H54 (cell line): ENCODE data around the gene LGMN.
A peak's percentile ranks its signal among the peaks of the same experiment; 100 is the strongest.
"Not testable (repeated sequence)": the region's sequence is repeated elsewhere in the genome, so short reads cannot be mapped to it uniquely, and the experiment has no call there.

Experiments
- DNase-seq: peaks from one replicate; pipeline ENCODE4 v3.0.0; 2011; ENCODE audit warnings: low spot score, mixed read lengths; ENCODE audit not compliant: insufficient read length
- FAIRE-seq: peaks from 3 replicates; lab custom pipeline; 2011; peaks lifted over from hg19 to GRCh38; lab: Jason Lieb, UNC
- POLR2A ChIP-seq: IDR thresholded peaks from 2 replicates; pipeline ENCODE4 v1.6.1; 2011; ENCODE audit warnings: low read depth, mild to moderate bottlenecking, low read length

The LGMN gene

GRCh38 chr14:92748259-92749016 is at the start of gene LGMN:
Gene LGMN, minus strand, starts transcription at chr14:92748627. Its CDS starts 15,841 bp downstream, at chr14:92732786.
- peak; percentile 94 for DNase-seq
- TF ChIP-seq POLR2A, result peak; percentile 94
- peak; percentile 93 for FAIRE-seq

- FAIRE-seq (no peak), DNase-seq (no peak)
- TF ChIP-seq POLR2A, result no peak
Observed at GRCh38 chr14:92794961-92795360, 46.5 kb upstream of the LGMN start.

- no peak for DNase-seq
- no peak for FAIRE-seq
- TF ChIP-seq POLR2A, result no peak
Observed at GRCh38 chr14:92794547-92794941, 46.1 kb upstream of the LGMN start.

- FAIRE-seq, result peak; percentile 99
- peak; percentile 90 for DNase-seq
- peak; percentile 54 for TF ChIP-seq POLR2A
Observed at GRCh38 chr14:92793709-92794546, 45.5 kb upstream of the LGMN start, which contains the start of gene GOLGA5. Gene GOLGA5, plus strand, starts transcription at chr14:92794305. Its CDS starts 3,133 bp downstream, at chr14:92797438.

GRCh38 chr14:92792885-92793284 is 44.5 kb upstream of the LGMN start:
- DNase-seq (no peak), FAIRE-seq (peak; percentile 52)
- TF ChIP-seq POLR2A, result no peak

GRCh38 chr14:92789457-92790089 is 41.1 kb upstream of the LGMN start:
- FAIRE-seq, result no peak
- no peak for TF ChIP-seq POLR2A
- no peak for DNase-seq

- FAIRE-seq, result no peak
- no peak for TF ChIP-seq POLR2A
Observed at GRCh38 chr14:92787554-92787953, 39.1 kb upstream of the LGMN start.

GRCh38 chr14:92786427-92786756 is 38.0 kb upstream of the LGMN start:
- TF ChIP-seq POLR2A, result no peak
- FAIRE-seq (no peak), DNase-seq (no peak)

More at GRCh38 chr14:92787554-92787953, 39.1 kb upstream of the LGMN start:
- no peak for DNase-seq

- DNase-seq (peak; percentile 35), FAIRE-seq (peak; percentile 97)
Observed at GRCh38 chr14:92785667-92786426, 37.4 kb upstream of the LGMN start.

GRCh38 chr14:92783813-92784431 is 35.5 kb upstream of the LGMN start:
- no peak for DNase-seq
- TF ChIP-seq POLR2A, result no peak
- peak; percentile 76 for FAIRE-seq

More at GRCh38 chr14:92785667-92786426, 37.4 kb upstream of the LGMN start:
- no peak for TF ChIP-seq POLR2A

- DNase-seq (no peak), FAIRE-seq (no peak)
- no peak for TF ChIP-seq POLR2A
Observed at GRCh38 chr14:92781350-92781749, 32.9 kb upstream of the LGMN start.

GRCh38 chr14:92780444-92781232 is 32.2 kb upstream of the LGMN start:
- FAIRE-seq (peak; percentile 86), DNase-seq (no peak)
- TF ChIP-seq POLR2A, result no peak

- not testable (repeated sequence) for DNase-seq
- peak; percentile 92 for FAIRE-seq
Observed at GRCh38 chr14:92778868-92779565, 30.6 kb upstream of the LGMN start.

GRCh38 chr14:92775292-92775691 is 26.9 kb upstream of the LGMN start:
- not testable (repeated sequence) for DNase-seq, FAIRE-seq
